Measurements from ENCODE around the gene GAR1.
A peak's percentile ranks its signal among the peaks of the same experiment; 100 is the strongest.

GAR1 gene

GRCh38 chr4:109801895-109802319 lies 13.7 kb upstream of the GAR1 start, which contains the start of gene CFI:
Gene CFI (minus strand): TSS chr4:109801999. CDS start chr4:109801971, 28 bp downstream.
- H3K4me3 ChIP-seq (replicated peaks; ENCODE audit: low read depth, low read length): peak within 1 kb of the TSS; percentile 50
- peak; percentile 83 for DNase-seq (ENCODE audit: low read depth)
- TF ChIP-seq, protein P1, sequence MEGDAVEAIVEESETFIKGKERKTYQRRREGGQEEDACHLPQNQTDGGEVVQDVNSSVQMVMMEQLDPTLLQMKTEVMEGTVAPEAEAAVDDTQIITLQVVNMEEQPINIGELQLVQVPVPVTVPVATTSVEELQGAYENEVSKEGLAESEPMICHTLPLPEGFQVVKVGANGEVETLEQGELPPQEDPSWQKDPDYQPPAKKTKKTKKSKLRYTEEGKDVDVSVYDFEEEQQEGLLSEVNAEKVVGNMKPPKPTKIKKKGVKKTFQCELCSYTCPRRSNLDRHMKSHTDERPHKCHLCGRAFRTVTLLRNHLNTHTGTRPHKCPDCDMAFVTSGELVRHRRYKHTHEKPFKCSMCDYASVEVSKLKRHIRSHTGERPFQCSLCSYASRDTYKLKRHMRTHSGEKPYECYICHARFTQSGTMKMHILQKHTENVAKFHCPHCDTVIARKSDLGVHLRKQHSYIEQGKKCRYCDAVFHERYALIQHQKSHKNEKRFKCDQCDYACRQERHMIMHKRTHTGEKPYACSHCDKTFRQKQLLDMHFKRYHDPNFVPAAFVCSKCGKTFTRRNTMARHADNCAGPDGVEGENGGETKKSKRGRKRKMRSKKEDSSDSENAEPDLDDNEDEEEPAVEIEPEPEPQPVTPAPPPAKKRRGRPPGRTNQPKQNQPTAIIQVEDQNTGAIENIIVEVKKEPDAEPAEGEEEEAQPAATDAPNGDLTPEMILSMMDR (IDR thresholded peaks at IDR 0.05; ENCODE audit: low read length, missing control alignments): no peak

DNA sequence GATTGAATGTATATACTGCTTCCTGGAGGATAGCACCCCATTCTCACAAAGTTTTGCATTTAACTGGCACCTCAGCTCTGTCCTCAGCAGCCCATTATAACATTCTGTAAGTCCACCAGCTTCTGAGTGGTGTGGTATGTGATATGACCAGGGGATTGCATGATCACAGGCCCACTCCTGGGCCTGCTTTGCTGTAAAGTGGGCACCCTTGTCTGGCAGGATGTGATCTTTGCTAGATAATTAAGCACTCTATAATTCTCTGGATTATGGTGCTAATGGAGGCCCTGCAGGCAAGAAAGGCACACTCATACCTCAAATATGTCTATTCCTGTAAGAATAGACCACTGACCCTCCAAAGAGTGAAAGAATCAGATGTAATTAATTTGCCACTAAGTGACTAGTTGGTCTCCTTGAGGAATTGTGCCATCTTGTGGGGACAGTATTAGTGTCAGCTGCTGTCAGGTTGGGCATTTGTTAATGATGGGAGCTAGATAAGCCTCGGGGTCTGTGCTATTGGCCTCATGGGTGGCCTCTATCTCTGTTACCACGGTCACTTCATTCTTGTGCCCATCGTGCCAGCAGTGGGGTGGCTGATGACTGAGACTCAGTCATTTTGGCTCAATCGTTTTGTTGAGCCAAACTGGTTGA lies 11.5 kb upstream of the GAR1 start:
- H3K4me3 ChIP-seq (replicated peaks; ENCODE audit: low read depth, low read length): no peak overlapping the region
- TF ChIP-seq, protein P1 (IDR thresholded peaks at IDR 0.05; ENCODE audit: low read length, missing control alignments): peak; percentile 47
- peak; percentile 66 for DNase-seq (ENCODE audit: low read depth)

DNA sequence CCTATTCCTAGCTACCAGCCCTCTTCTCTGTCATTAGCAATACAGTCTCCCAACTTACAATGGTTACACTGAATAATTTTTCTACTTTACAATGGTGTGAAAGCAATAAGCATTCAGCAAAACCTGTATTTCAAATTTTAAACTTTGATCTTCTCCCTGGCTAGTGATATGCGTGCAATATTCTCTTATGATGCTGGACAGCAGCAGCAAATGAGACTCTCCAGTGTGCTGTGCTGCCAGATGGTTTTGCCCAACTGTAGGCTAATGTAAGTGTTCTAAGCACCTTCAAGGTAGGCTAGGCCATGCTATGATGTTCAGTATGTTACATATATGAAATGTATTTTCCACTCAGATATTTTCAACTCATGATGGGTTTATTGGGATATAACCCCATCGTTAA lies 5.9 kb upstream of the GAR1 start:
- H3K4me3 ChIP-seq (replicated peaks; ENCODE audit: low read depth, low read length): no peak overlapping the region
- DNase-seq (ENCODE audit: low read depth): no peak
- TF ChIP-seq, protein P1 (IDR thresholded peaks at IDR 0.05; ENCODE audit: low read length, missing control alignments): no peak

- no peak overlapping the region for H3K4me3 ChIP-seq (replicated peaks; ENCODE audit: low read depth, low read length)
- no peak for DNase-seq (ENCODE audit: low read depth)
- TF ChIP-seq, protein P1 (IDR thresholded peaks at IDR 0.05; ENCODE audit: low read length, missing control alignments): no peak
These were observed 4.8 kb upstream of the GAR1 start for GRCh38 chr4:109810552-109811387.

GRCh38 chr4:109811707-109812106 lies 3.9 kb upstream of the GAR1 start:
- no peak for DNase-seq (ENCODE audit: low read depth)
- no peak overlapping the region for H3K4me3 ChIP-seq (replicated peaks; ENCODE audit: low read depth, low read length)
- TF ChIP-seq, protein P1 (IDR thresholded peaks at IDR 0.05; ENCODE audit: low read length, missing control alignments): no peak

DNA sequence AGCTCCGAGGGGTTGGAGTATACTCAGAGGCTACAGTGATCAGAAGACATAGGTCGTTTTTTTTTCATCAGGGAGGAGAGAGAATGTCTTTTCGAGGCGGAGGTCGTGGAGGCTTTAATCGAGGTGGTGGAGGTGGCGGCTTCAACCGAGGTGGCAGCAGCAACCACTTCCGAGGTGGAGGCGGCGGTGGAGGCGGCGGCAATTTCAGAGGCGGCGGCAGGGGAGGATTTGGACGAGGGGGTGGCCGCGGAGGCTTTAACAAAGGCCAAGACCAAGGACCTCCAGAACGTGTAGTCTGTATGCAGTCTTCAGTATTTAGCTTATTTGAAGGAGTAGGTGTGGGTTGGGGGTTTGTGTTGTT lies 500 bp downstream of the GAR1 start:
- H3K4me3 ChIP-seq (replicated peaks; ENCODE audit: low read depth, low read length): peak overlapping the region; percentile 98
- no peak for DNase-seq (ENCODE audit: low read depth)
- TF ChIP-seq, protein P1 (IDR thresholded peaks at IDR 0.05; ENCODE audit: low read length, missing control alignments): no peak

Data from fibroblast of pulmonary artery (primary cell).